Measurements from ENCODE around the gene TMOD2.

GRCh38 chr15:51749307-51749706, 2.1 kb upstream of the TMOD2 start:
- TF ChIP-seq POLR2A (IDR thresholded peaks at IDR 0.05; ENCODE audit: low read depth, low read length) (no peak), POLR2AphosphoS5 (IDR thresholded peaks at IDR 0.05; ENCODE audit: low read depth, low read length) (no peak), TAF1 (IDR thresholded peaks at IDR 0.05; ENCODE audit: low read depth, low read length) (no peak), SPI1 (IDR thresholded peaks at IDR 0.05; ENCODE audit: low read depth, low read length) (no peak), POU2F2 (IDR thresholded peaks at IDR 0.05; ENCODE audit: low read depth, low read length) (no peak)

Measured in GM12891 (cell line).